ENCODE data around the gene SCGN.

The SCGN gene

GRCh38 chr6:25686856-25687255 is 34.8 kb downstream of the SCGN start:
- no peak for DNase-seq (ENCODE audit: low read depth)

- no peak for DNase-seq (ENCODE audit: low read depth)
These were observed 38.0 kb downstream of the SCGN start for GRCh38 chr6:25689966-25690365.

GRCh38 chr6:25691894-25692293 is 39.9 kb downstream of the SCGN start:
- DNase-seq (ENCODE audit: low read depth), result no peak

- DNase-seq (ENCODE audit: low read depth), result no peak
These were observed 40.5 kb downstream of the SCGN start for GRCh38 chr6:25692472-25692871.

GRCh38 chr6:25694366-25694765 is 42.4 kb downstream of the SCGN start:
- no peak for DNase-seq (ENCODE audit: low read depth)

- DNase-seq (ENCODE audit: low read depth), result no peak
These were observed 43.7 kb downstream of the SCGN start for GRCh38 chr6:25695671-25696070.

GRCh38 chr6:25697537-25698340 is 45.7 kb downstream of the SCGN start:
- DNase-seq (ENCODE audit: low read depth), result no peak

GRCh38 chr6:25698631-25699030 is 46.6 kb downstream of the SCGN start:
- DNase-seq (ENCODE audit: low read depth), result no peak

- no peak for DNase-seq (ENCODE audit: low read depth)
These were observed 47.6 kb downstream of the SCGN start for GRCh38 chr6:25699649-25700048.

- DNase-seq (ENCODE audit: low read depth), result no peak
These were observed 48.7 kb downstream of the SCGN start for GRCh38 chr6:25700761-25701160.

GRCh38 chr6:25701807-25702206 is 49.8 kb downstream of the SCGN start:
- DNase-seq (ENCODE audit: low read depth), result no peak

GRCh38 chr6:25703005-25703404 is 51.0 kb downstream of the SCGN start:
- no peak for DNase-seq (ENCODE audit: low read depth)

GRCh38 chr6:25704001-25704400 is 52.0 kb downstream of the SCGN start:
- DNase-seq (ENCODE audit: low read depth), result no peak

- peak; percentile 5 for DNase-seq (ENCODE audit: low read depth)
These were observed 54.4 kb downstream of the SCGN start for GRCh38 chr6:25706314-25707014.

- DNase-seq (ENCODE audit: low read depth), result no peak
These were observed 57.7 kb downstream of the SCGN start for GRCh38 chr6:25709761-25710160.

GRCh38 chr6:25710287-25710686 is 58.3 kb downstream of the SCGN start:
- no peak for DNase-seq (ENCODE audit: low read depth)

GRCh38 chr6:25713824-25714223 is 61.8 kb downstream of the SCGN start:
- peak; percentile 4 for DNase-seq (ENCODE audit: low read depth)

- DNase-seq (ENCODE audit: low read depth), result no peak
These were observed 62.8 kb downstream of the SCGN start for GRCh38 chr6:25714765-25715164.

- no peak for DNase-seq (ENCODE audit: low read depth)
These were observed 63.8 kb downstream of the SCGN start for GRCh38 chr6:25715794-25716193.

- DNase-seq (ENCODE audit: low read depth), result peak; percentile 27
These were observed 66.1 kb downstream of the SCGN start for GRCh38 chr6:25717866-25718740.

GRCh38 chr6:25726122-25726911 is 74.3 kb downstream of the SCGN start:
- no peak for DNase-seq (ENCODE audit: low read depth)

- no peak for DNase-seq (ENCODE audit: low read depth)
These were observed 75.0 kb downstream of the SCGN start for GRCh38 chr6:25727028-25727427.

All from iris pigment epithelial cell (primary cell).